Measurements from ENCODE around the gene ADGRL2.

ADGRL2 gene

DNA sequence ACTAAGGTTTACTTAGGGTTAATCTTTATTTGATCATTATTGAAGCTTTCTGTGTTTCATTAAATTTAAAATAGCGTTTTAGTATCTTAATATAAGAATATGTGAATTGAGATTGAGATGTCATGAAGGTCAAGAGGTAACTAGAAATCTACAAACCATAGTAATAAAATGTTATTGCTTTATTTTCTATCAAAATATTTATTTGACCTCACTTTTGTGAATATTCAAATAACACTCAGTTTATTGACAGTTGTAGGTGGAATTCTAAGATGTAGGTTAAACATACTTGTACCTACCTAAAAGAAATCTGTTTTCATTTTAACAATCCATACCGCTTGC is 5.7 kb downstream of the ADGRL2 start:
- DNase-seq, result no peak

DNA sequence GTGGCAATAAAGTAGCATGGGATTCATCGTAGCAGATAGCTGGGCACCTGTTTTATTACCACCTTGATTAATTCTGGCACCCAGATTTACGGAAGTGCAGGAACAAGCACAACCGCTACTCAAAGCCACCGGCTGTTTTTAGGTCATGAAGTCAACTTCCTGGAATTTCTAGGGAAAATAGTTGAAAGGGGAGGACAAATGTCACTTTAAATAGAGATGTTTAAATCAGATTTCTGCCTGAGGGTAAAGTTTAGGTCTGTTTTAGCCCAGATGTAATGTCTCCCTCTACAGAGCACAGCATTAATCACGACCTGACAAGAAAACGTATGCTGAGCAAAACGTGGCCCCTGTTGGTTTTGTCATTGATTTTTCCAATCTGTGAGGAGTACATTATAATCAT is 8.0 kb downstream of the ADGRL2 start:
- DNase-seq, result no peak

DNA sequence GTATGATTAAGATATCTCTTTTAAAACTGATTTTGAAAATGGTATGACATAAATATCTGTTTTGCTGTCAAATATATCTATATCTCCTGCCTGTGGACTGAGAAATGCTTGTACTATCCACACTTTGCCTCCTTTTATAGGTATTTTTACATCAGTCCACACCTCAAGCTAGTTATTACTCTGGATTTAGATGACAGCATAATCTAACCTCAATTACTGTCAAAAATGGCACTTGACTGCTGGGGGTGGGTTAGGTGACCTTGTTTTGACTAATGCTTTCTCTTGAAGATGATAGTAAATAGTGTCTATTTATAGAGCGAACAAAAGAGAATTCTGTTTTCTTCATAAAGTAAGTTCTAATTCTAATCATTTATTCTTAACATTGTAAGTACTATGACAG is 9.1 kb downstream of the ADGRL2 start:
- DNase-seq, result no peak

DNA sequence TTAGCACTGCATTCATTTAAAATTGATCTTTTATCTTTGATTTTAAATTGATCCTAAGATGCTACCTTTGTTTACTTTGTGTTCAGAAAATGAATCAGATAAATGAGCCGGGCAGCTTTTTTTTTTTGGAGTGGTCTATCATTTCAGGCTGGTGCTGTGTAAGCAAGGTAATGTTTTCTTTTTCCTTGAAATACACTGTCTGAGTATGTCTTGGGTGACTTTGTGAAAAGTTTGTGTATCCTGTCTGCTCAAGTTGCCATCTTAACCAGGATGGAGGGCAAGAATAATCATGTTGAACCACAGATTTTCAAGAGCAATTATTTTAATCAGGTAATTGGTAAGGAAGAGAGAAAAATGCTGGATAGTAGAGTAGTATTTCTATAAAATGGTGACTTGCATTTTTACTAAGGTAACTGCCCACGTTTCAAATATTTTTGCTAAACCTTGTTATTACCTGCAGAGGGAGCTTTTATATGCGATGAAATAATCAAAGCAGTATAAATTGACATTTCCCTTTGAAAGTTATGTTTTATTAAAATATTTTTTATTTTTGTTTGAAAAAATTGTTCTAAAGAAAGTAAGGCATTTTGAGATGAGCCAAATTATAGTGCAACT is 11.1 kb downstream of the ADGRL2 start:
- DNase-seq, result no peak

DNA sequence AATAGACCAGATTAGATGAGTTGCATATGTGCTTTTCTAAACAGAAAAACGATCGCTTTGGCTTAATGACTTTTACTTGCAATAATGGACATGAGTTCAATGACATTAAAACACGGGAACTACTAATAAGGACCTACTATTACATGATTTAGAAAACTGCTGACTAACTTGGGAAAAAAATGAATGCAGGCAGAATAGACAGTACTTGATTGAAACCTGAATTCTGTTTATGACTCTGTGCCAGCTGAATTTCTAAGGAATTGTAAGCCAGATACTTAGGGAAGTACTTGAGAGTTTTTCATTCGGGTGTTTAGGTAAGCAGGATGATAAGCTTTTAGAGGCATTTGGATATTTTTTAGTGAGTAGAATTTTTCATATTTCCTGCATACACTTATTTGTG is 12.0 kb downstream of the ADGRL2 start:
- no peak for DNase-seq

DNA sequence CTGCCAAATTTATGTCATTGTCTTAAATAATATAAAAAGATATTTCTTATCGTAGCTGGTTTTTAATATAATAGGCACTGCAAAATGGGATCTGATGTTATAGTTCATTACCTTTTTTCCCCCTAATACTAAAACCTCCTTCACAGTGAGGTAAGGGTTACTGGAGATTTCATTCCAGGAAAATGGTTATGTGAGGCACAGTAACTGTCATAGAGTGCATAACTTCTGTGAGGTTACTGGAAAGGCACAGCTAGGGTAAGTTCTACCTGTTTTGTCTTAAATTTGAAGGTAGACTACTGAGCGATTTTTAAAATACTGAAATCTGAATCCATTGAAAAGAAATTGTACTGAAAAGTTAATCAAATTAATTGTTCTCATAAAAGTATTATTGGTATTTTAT is 13.0 kb downstream of the ADGRL2 start:
- DNase-seq, result no peak

DNA sequence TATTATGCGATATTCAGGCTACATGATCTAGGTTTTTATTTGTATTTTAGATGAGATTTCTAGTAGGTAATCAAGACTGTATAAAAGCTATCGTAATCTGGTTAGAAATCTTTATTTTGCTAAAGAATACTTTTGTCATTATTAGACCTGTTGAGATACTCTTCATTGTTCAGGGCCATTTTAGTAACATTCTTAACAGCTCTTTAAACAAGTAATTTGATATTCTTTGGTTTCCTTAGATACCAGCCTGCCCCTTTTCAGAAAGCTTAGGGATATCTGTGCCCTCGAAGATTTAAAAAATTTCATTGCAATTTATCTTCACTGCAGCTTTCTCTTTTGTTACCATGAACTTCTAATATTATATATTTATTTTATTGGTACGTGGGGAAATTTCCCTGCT is 18.9 kb downstream of the ADGRL2 start:
- DNase-seq, result no peak

DNA sequence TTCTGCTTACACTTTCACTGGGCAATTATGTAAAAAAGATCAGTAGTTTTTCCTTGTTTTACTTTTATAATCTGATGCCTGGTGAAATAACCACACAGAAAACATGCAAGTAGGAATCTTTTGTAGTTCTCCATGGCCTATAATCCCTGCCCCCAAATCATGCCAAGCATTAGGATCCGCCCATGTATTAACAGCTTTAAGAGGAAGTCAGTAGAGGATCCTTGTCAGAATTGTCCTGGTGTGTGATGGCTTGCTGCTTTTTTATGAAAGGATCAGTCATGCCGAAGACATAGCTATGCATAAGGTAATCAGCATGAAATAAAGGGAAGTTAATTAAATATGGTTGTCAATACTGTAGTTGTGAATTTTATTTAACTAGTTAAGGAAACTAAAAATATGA is 20.0 kb downstream of the ADGRL2 start:
- no peak for DNase-seq

DNA sequence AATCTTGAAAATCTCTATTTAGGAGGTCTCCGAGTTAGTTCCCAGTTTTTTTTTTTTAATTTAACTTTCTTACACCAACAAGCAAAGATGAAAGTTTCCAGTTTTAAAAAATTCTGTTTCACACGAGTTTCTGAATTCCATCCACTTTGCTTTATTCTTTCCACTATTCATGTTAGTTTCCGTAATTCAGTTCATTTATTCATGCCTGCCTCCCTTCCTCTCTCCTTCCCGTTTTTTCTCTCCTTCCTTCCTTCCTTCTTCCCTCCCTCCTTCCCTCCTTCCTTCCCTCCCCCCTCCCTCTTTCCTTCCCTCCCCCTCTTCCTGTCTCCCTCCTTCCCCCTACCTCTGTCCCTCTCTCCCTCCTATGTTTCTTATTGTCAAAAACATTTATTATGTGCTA is 22.3 kb downstream of the ADGRL2 start:
- no peak for DNase-seq

DNA sequence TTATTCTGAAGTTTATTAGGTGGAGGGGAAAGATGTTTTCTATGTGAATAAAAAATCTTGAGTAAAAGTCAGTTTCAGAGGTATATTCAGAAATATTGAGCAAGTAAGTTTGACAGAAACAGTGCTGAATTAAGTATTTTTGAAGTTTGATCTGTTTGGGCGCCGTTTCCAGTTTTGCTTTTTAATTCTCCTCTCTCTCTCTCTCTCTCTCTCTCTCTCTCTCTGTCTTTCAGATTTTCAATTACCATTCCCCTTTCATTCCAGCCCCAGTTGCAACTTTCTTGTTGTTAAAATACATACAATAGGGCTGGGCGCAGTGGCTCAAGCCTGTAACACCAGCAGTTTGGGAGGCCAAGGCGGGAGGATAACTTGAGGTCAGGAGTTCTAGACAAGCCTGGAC is 24.0 kb downstream of the ADGRL2 start:
- no peak for DNase-seq

DNA sequence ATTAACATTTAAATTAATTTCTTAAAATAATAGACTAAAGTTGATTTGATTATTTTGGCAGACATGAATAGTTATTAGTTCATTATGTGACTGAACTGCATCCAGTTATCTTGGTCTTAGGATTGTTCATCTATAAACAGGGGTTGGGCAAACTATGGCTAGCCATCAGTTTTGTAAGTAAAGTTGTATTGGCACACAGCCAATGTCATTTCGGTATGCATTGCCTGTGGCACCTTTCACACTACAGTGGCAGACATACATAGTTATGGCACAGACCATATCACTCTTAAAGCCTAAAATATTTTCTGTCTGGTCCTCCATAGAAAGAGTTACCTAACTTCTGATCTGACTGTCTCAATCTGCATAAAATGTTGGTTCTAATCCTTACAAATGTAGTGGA is 27.2 kb downstream of the ADGRL2 start:
- DNase-seq, result no peak

DNA sequence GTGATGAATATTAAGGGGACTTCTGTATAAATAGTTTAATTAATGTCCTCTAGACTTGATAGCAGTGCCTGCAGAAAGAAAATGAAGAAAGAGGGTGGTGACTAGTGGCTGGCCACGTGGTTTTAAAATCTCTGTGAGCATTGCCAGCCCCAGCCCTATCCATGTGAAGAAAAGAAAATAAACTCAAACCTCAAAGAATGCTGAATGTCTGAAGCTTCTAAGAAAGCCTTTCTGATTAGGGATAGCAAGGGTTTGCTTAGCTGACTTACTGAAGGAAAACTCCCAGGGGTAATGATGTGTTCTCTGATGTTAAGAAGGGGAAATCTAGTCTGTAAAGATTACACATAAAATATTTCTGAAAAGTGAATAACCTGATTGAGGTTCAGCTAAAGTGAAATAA is 31.8 kb downstream of the ADGRL2 start:
- DNase-seq, result no peak

DNA sequence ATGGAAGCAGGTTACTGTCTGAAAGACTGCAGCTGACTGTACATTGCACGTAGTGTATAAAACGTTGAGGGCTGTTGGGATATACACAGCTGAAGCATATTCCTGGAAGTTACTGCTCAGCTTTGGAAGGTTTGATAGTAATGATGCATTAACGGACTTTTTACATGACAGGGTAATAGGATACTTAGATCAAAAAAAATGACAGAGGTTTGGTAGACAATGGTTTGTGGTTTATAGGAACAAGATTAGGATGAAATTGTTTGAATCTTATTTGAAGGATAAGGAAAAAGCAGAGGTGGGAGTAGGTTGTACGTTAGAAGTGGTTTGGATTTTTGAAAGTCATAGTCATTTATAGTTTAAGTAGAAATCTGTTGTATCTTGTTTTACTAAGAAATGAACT is 33.0 kb downstream of the ADGRL2 start:
- no peak for DNase-seq

DNA sequence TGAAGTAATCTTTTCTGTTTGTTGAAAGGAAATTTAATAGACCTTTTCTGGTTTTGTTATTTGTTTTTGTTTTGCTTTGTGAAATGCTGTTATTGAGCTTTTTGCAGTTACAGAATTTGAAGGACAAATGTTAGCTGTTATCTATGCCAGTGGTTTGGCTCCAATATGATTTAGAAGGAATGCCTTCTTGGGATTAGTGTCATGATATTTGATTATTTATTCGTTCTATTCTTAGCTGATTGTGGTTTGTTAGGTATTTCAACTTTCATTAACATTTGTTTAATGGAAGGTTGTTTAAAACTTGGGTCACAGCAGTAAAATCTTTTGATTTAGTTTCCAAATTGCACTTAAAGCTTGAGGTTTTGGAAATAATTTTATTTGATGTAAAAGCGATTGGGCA is 33.5 kb downstream of the ADGRL2 start:
- DNase-seq, result no peak

DNA sequence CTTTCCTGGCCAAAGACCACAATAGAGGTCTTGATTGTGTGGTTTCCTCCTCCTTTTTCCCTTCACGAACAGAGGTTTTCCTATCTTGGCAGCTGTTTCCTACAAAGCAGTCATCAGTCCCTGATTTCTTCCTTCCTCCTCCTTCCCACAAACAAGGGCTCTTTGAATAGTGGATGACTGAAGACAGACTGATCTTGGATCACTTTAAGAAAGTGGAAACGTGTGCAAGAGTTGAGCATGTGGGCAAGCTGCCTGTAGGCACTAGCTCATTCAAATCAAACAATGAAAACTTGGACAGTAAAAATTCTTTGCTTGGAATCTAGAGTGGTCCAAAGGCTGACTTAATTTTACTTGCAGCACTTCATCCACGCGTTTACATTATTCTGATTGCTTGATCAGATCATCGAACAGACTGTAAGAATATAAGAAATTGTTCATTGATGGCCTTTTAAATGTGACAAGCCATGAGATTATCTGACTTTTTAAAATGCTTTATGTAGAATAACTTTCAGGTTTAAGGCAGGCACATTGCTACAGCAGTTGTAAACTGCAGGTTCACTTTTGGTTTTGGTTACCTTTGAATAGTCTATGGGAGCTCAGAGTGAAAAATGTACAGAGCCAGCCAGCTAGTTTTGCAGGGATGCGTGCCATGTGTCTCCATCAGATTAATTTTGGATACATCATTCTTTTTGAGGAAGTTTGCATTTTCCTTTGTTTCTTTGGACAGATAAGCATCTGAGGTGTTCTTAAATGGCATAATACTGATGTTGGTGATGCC is 34.4 kb downstream of the ADGRL2 start:
- DNase-seq, result no peak

DNA sequence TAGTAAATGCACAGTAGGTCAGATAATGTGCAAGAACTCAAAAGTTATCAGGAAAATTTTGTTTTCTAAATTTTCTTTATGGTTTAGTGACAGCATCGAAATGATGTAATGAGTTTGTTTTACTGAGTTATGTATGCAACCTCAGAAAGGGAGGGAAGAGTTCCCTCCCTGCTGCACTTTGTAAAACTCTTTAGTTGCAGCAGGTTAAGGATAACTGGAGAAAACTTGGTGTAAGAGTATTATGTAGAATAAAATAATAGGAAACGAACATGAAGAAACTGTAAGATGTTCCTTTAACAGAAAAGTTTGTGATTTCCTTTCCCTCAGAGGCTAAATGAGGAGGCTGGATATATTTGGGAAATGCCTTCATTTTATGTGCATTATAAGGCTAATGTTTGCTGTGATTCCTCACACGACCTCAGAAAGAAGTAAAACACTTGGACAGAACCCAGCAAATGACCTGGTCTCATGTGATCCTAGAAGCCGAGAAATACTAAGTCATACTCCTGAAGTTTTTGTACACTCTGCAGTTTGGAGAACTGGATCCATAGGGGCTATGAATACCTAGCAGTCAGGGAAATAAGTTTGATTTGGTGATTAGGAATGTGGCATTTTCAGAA is 35.4 kb downstream of the ADGRL2 start:
- no peak for DNase-seq

DNA sequence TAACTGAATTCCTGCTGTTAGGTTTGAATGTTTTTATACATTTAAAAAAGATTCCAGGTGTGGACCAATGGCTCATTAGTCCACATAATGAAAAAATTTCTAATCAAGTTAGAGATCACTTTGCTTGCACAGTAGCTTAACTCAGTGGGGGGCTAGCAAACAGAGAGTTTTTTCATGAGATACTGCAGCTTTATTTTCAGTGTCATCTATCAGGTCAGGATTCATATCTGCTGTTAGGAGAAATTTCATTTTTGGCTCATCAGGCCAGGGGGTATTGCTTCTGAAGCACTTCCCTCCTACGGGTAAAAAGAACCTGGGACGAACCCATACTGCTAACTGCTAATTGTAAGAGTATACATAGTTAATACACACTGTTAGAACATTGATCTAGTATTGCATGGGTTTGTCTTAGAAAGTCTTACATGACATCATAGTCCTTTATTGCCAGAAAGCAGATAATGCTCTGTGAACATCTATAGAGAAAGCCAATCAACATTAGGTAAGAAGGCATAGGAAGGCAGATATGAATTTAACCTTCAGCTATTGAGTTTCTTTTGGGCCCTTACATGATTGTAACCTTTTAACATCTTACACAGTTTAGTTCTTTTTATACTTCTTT is 38.0 kb downstream of the ADGRL2 start:
- DNase-seq, result no peak

DNA sequence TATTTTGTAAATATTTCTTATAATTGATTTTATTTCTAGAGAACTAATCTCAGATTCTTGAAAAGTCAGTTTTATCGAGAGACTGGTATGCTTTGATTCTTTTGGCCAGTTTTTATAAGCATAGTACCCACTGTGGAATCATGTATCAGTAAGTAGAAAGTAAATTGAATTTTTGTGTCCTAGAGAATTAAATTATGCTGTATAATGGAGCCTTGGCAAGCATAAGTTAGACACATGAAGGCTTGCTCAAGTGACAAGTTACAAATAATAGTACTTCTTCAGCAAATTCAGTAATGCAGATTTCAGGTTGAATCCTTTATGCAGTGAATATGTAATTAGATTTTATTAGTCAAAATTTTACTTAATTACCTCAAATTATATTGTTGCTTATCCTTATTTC is 40.1 kb downstream of the ADGRL2 start:
- no peak for DNase-seq

DNA sequence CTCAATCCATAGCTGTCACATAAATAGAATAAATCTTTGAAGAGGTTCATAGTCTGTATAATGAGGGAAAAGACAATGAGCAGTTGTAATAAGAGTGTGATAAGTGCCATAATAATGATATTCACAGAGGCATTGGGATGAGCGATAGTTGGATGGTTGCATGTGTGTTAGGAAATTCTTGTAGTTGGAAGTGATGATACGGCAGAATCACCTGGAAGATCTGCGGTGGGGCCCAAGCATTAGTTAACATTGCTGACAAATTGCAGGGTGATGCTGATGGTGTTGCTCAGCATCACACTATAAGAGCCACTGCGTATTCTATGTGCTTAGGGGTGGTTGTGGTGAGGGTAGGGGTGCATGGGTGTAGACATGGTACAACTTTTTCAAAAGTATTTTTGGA is 41.1 kb downstream of the ADGRL2 start:
- DNase-seq, result no peak

DNA sequence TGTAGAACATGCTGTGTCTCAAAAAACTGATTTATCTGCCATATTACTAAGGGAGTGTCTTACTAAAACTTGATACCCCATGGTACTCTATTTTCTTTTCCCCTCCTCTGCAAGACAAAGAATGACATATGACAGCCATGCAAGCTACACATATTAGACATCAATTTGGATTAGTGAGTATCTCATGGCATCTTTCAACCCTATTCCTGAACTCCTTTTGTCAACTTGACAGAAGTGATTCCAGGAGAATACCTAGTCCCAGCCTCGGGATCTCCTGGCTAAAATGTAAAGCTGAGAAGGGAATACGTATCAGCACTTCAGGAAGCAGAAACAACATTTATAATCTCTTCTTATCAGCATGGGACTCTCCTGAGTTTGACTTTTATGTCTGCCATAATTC is 43.7 kb downstream of the ADGRL2 start:
- no peak for DNase-seq

DNA sequence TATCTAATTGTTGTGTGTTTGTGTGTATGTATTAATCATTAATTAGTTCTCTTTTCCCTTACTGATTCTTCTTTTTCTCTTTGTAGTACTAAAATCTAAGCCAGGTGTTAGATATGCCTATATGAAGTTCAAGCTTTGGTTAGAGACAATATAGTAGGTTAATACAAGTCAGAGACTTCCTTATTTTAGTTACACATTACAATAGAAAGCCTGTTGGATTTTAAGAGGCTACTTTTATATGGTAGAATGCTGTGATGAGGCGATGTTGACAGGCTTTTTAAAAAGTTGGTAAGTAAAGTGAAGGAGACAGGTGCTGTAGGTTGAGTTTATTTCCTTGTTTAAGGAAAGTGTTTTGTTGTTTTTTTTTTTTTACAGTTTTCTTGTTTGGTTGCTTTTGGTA is 45.9 kb downstream of the ADGRL2 start:
- DNase-seq, result no peak

DNA sequence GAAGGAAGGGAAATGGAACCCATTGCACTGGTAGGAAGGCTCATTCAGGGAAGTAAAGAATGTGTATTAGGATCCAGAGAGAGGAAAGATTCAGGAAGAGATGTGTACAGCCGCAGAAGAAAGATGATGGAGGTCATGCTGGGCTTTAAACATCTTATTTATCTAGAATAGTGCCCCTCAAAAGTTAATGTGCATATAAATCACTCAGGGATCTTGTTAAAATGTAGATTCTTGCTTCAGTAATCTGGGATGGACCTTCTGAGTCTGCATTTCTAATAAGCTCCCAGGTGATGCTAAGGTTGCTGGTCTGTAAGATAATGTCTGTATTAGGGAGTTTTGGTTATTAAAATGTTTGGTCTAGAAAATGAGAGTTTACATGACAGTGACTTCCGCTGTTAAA is 46.3 kb downstream of the ADGRL2 start:
- no peak for DNase-seq

DNA sequence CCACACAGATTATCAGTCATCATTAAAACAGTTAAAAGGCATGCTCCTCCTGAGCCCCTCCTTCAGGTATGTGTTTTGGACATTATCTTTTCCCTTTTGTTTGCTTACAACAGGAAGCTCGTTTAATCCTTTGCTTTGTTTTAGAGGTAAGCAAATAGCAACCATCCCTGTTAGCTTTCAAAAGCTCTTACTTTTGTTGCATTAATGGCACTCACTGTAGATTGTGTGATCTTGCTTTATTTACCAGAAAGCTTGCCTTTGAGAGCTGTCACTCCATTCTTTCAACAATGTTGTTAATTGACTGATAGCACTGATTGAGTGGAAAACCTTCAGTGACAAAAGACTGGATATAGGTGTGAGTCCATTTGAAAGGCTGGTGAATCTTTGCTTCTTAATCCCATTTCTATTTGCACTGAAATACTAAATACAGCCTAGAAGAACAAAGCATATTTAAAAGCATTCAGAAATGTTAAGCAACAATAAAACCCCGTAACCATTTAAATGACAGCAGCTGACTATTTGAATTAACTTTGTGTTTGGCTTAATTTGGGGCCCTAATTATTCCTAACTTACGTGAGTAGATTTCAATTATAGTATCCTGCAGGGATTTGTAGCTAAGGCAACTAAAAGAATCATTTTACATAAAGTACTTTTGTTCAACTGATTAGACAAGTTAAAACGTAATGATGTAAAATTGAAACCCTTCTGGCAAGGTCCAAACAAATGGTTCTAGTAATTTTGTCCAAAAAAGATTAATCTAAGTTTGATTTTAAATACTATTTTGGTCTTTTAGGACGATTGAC is 48.3 kb downstream of the ADGRL2 start:
- DNase-seq, result no peak
